Measurements from ENCODE around the gene RBP4. TPM values are rescaled to one million over a fixed set of nuclear protein-coding genes. Genes with fewer than 3 reads are reported as not detected.

The RBP4 gene
- total RNA-seq, 2 donors from 2014 or later, result 16.2 to 48.2 TPM

- H3K27ac ChIP-seq, result no peak overlapping the region
- H3K4me3 ChIP-seq, result no peak overlapping the region
- no peaks in the 10 kb centered on the region for H3K4me1 ChIP-seq
- H3K36me3 ChIP-seq, result no peaks in the 10 kb centered on the region
- no peak for TF ChIP-seq CTCF (IDR thresholded peaks at IDR 0.05)
- no peaks in the 10 kb centered on the region for H3K27me3 ChIP-seq
- DNase-seq (ENCODE audit: low spot score), result no peak
- H3K9me3 ChIP-seq, result no peaks in the 10 kb centered on the region
These were observed 27.8 kb downstream of the RBP4 start for GRCh38 chr10:93573051-93573909.

GRCh38 chr10:93572606-93573005, 28.4 kb downstream of the RBP4 start:
- no peak for TF ChIP-seq CTCF (IDR thresholded peaks at IDR 0.05)
- Histone ChIP-seq H3K36me3 (no peaks in the 10 kb centered on the region), H3K4me1 (no peaks in the 10 kb centered on the region), H3K9me3 (no peaks in the 10 kb centered on the region), H3K4me3 (no peak overlapping the region), H3K27me3 (peaks cover 3 to 4% of the 10 kb centered on the region in 2 donors), H3K27ac (no peak overlapping the region)
- no peak for DNase-seq (ENCODE audit: low spot score)

- H3K4me1 ChIP-seq, result peaks cover 0 to 12% of the 10 kb centered on the region in 2 donors
- H3K36me3 ChIP-seq, result no peaks in the 10 kb centered on the region
- no peak overlapping the region for H3K27ac ChIP-seq
- no peaks in the 10 kb centered on the region for H3K9me3 ChIP-seq
- no peak for TF ChIP-seq CTCF (IDR thresholded peaks at IDR 0.05)
- H3K4me3 ChIP-seq, result no peak overlapping the region
- H3K27me3 ChIP-seq, result peaks cover 3 to 14% of the 10 kb centered on the region in 2 donors
- DNase-seq (ENCODE audit: low spot score), result no peak
These were observed 30.7 kb downstream of the RBP4 start for GRCh38 chr10:93570383-93570782.

GRCh38 chr10:93568105-93568390, 33.0 kb downstream of the RBP4 start:
- TF ChIP-seq CTCF (IDR thresholded peaks at IDR 0.05), result no peak
- peaks cover 3 to 14% of the 10 kb centered on the region in 2 donors for H3K27me3 ChIP-seq
- no peak for DNase-seq (ENCODE audit: low spot score)

GRCh38 chr10:93567277-93568104, 33.5 kb downstream of the RBP4 start:
- TF ChIP-seq CTCF (IDR thresholded peaks at IDR 0.05), result no peak
- DNase-seq (ENCODE audit: low spot score), result no peak

More at GRCh38 chr10:93568105-93568390, 33.0 kb downstream of the RBP4 start:
- H3K36me3 ChIP-seq, result no peaks in the 10 kb centered on the region
- no peak overlapping the region for H3K4me3 ChIP-seq
- no peak overlapping the region for H3K27ac ChIP-seq
- H3K4me1 ChIP-seq, result peaks cover 0 to 12% of the 10 kb centered on the region in 2 donors
- no peaks in the 10 kb centered on the region for H3K9me3 ChIP-seq

More at GRCh38 chr10:93567277-93568104, 33.5 kb downstream of the RBP4 start:
- Histone ChIP-seq H3K27me3 (peaks cover 3 to 14% of the 10 kb centered on the region in 2 donors), H3K9me3 (no peaks in the 10 kb centered on the region), H3K4me3 (peak overlapping the region in 1 of 2 donors; percentile 42), H3K4me1 (peaks cover 0 to 12% of the 10 kb centered on the region in 2 donors), H3K27ac (no peak overlapping the region), H3K36me3 (no peaks in the 10 kb centered on the region)

Data from right atrium auricular region (tissue), 2 donors.